GM21786 (cell line): ENCODE results near the gene ZFX.
"Not testable (repeated sequence)": the region's sequence is repeated elsewhere in the genome, so short reads cannot be mapped to it uniquely, and the experiment has no call there.

Source experiments
- ATAC-seq: cut with Tn5 transposase; IDR thresholded peaks from one replicate; pipeline ENCODE4 v1.9.1; 2021; ENCODE audit not compliant: unreplicated experiment

Gene ZFX

DNA sequence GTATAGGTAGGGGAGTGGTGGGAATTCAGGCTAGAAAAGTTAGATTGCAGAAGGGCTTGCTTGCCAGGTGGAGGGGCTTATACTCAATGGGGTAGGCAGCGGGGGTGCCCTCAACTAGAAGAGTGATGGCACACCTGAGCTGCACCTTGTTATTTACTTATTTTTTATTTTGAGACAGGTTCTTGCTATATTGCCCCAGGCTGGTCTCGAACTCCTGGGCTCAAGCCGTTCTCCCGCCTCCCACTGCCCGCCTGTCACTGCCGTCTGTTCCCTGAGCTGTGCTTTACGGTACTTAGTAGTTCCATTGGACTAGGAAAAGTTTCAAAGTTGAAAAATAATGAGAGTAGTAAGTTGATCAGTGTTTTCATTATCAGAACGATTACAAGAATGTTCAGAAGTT lies 2.0 kb downstream of the ZFX start:
- no peak for ATAC-seq

DNA sequence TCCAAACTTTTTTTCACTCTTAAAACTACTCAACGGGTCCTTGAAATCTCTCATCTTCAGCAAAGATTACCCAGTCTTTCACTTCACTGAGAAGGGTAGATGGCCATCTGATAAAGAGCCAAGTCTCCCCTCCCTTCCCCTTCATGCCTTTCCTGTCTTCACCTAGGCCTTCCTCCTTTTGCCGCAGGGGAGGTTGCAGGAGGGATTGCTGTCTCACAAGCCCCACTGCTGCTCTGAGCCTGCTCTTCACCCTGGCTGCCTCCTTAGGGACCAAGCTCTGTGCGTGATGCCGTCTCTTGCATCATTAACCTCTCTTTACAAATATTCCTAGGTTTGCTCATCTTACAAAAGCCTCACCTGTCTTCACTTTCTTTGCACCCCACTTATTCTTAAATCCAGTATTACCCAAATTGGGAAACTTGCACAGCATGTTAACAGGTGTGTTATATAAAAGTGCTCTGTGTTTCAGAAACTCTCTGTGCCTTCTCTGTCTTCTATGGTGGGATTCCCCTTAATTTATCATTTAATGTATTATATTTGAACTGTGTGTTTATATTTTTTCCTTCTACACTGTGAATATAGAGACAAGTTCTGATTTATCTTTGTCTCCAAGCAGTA lies 3.8 kb downstream of the ZFX start:
- ATAC-seq, result peak; percentile 14

- no peak for ATAC-seq
Measured at GRCh38 chrX:24153796-24154189, 4.3 kb downstream of the ZFX start.

DNA sequence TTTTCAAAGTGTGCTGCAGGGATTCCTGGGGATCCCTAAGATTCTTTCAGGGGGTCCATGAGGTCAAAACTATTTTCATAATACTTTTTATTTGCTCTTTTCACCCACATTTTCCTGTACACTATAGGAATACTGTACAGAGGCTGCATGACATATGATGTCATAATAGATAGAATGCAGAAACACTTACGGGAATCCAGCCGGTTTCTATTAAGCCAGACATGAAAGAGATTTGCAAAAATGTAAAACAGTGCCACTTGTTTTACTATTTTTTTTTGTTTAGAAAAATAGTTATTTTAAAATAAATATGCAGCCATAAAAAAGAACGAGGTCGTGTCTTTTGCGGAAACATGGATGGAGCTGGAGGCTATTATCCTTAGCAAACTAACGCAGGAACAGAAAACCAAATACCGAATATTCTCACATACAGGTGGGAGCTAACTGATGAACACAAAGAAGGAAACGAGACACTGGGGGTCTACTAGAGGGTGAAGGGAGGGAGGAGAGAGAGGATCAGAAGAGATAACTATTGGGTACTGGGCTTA lies 5.0 kb downstream of the ZFX start:
- no peak for ATAC-seq

GRCh38 chrX:24155747-24156146 lies 6.2 kb downstream of the ZFX start:
- ATAC-seq, result not testable (repeated sequence)

DNA sequence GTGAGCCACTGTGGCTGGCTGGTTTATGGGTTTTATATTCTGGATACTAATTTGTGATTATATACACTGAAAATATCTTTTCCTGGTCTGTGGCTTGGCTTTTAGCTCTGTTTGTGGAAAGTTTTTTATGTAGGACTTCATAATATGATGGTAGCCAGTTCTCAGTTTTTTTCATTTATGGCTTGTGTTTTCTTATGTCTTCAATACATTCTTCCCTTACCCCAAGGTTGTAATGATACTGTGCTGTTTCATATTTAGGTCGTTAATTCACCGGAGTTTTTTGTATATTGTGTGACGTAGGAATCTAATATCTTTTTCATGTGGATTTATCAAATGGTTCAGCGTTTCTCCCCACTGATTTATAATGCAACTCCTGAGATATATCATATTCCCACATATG lies 6.6 kb downstream of the ZFX start:
- no peak for ATAC-seq

GRCh38 chrX:24158881-24159280 lies 9.4 kb downstream of the ZFX start:
- no peak for ATAC-seq

DNA sequence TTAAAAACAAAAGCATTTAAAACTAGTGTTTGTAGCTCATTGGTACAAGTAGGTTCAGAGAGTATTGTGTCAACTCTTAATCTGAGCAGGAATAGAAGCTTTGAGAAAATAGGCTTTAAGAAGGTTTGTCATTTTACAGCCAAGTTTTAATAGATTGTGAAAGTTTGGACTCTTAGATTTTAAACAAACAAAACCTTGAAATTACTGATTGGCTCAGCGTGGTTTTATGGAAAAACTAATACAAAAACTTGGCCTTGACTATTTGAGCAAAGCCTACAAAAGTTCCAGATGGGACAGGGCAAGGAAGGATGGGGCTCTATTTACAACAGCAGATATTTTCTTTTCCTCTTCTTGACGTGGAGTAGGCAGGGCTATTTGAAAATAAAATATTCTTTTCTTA lies 16.5 kb downstream of the ZFX start:
- no peak for ATAC-seq

GRCh38 chrX:24167719-24168472 lies 18.4 kb downstream of the ZFX start:
- peak; percentile 32 for ATAC-seq

DNA sequence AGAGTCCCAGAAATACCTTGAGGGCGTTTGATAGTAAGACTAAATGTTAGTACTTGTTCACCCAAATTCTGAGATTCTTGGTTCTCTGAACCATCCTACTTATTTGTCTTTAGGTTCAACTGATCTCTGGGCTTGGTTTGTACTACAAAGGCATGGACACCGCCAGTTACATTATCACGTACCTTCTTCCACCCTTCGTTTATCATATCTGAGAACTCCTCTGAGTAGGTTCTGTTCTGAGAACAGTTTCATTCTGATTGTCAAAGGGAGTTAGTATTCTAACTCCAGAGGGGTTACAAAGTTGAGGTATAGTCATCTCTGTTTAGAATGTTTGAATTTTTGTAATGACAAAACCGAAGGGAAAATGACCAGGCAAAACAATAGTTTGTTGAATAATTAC lies 19.3 kb downstream of the ZFX start:
- ATAC-seq, result peak; percentile 66

GRCh38 chrX:24169211-24169610 lies 19.7 kb downstream of the ZFX start:
- peak; percentile 85 for ATAC-seq

GRCh38 chrX:24173115-24173847 lies 23.8 kb downstream of the ZFX start:
- ATAC-seq, result no peak

DNA sequence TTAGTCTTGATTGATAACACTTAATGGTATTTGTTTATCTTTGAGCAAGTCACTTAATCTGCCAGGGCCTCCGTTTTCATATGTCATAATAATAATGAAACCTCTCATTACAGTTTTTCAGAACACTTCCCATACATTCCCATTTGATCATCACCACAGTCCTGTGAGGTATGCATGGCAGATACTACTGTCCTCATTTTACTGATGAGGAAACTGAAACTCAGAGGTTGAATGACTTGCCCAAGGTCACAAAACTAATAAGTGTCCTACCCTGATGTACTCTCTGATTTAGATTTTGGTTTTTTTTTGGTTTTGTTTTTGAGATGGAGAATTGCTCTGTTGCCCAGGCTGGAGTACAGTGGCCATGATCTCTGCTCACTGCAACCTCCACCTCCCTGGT lies 25.7 kb downstream of the ZFX start:
- ATAC-seq, result no peak

- no peak for ATAC-seq
Measured at GRCh38 chrX:24178441-24178840, 28.9 kb downstream of the ZFX start.

- no peak for ATAC-seq
Measured at GRCh38 chrX:24184018-24184417, 34.5 kb downstream of the ZFX start.

GRCh38 chrX:24186483-24186882 lies 37.0 kb downstream of the ZFX start:
- no peak for ATAC-seq

- no peak for ATAC-seq
Measured at GRCh38 chrX:24186986-24187385, 37.5 kb downstream of the ZFX start.

- no peak for ATAC-seq
Measured at GRCh38 chrX:24189490-24189889, 40.0 kb downstream of the ZFX start.

GRCh38 chrX:24190500-24191156 lies 41.1 kb downstream of the ZFX start:
- no peak for ATAC-seq

DNA sequence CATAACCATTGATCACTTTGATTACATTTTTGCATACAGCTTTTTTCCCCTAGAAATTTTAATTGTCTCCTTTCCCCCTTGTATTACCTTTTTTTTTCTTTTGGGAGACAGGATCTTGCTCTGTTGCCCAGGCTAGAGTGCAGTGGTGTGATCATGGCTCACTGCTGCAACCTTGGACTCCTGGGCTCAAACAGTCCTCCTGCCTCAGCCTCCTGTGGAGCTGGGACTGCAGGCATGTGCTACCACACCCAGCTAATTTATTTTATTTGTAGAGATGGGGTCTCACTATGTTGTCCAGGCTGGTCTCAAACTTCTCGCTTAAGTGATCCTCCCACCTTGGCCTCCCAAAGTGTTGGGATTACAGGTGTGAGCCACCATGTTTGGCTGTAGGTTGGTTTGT lies 47.0 kb downstream of the ZFX start:
- no peak for ATAC-seq

DNA sequence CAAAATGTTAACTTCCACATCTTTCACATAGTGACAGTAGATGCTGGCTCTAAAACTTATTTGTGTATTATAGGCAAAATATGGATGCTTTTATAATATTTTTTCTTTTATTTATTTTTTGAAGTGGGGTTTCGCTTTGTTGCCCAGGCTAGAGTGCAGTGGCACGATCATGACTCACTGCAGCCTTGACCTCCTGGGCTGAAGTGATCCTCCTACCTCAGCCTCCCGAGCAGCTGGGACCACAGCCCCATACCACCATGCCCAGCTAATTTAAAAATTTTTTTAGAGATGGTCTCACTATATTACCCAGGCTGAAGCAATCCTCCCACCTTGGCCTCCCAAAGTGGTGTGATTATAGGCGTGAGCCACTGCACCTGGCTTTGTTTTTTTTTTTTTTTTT lies 48.6 kb downstream of the ZFX start:
- no peak for ATAC-seq
